GM23248 (cell line): ENCODE measurements around the gene SETSIP.

Source experiments
- EZH2 ChIP-seq: fragments of 200-600 bp; sonication (generic); IDR thresholded peaks from 2 replicates; pipeline ENCODE4 v1.6.1; 2018; ENCODE audit warnings: antibody characterized with exemption, mild to moderate bottlenecking; ENCODE audit not compliant: insufficient read depth, poor library complexity, severe bottlenecking
- EZH2phosphoT487 ChIP-seq: fragments of 200-600 bp; sonication (generic); IDR thresholded peaks from 2 replicates; pipeline ENCODE4 v1.6.1; 2018; ENCODE audit warnings: antibody characterized with exemption, moderate library complexity, mild to moderate bottlenecking, low read depth; ENCODE audit not compliant: insufficient read depth

DNA sequence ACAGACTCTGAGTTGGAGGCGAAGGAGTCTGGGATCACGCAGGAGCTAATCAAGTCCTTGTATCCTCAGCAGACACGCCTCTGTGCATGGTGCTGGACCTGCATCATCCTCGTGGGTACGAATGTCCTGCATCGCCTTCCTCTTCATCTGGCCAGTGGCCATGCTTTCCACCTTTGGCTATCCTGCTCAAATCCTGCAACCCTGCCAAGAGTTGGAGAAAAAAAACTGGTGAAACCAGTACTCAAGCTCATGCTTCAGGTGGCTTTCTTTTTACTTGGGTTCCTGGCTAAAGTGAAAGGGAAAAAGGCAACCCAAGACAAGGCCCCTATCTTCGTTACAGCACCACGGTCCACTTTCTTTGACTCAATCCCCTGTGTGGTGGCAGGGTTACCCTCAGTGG is 8.9 kb downstream of the SETSIP start:
- TF ChIP-seq EZH2 = no peak
- no peak for TF ChIP-seq EZH2phosphoT487
